ENCODE measurements around the gene ZBTB7A.

ZBTB7A gene

DNA sequence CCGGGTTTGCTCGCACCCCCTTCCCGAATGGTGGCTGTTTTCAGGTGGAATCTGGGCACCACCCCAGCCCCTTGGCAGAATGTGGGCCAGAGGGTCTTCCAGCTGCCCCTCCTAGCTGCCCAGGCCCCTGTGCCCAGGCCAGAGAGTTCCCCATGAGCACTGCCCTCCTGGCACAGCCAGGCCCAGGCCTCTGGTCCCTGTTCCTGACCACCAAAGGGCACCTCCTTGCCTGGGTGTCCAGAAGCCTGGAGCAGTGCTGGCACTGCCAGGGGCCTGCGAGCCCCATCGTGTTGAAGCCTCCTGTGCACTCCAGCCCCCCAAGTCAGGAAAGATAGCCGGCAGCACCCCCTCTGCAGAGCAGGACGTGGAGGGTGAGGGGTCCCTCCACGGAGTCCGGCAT, 35.7 kb downstream of the ZBTB7A start:
- no peak overlapping the region for H3K27ac ChIP-seq (ENCODE audit: poor library complexity, severe bottlenecking)
- H3K27me3 ChIP-seq (ENCODE audit: insufficient read depth, poor library complexity, severe bottlenecking), result no peaks in the 10 kb centered on the region
- ATAC-seq (ENCODE audit: low read depth) (no peak; the same call in 2 of the 3 replicates), DNase-seq (ENCODE audit: low spot score) (no peak)
- H3K4me3 ChIP-seq (ENCODE audit: severe bottlenecking), result no peak overlapping the region
- H3K9me3 ChIP-seq (ENCODE audit: severe bottlenecking), result no peaks in the 10 kb centered on the region
- H3K4me1 ChIP-seq (ENCODE audit: insufficient read depth, poor library complexity, severe bottlenecking), result no peaks in the 10 kb centered on the region
- TF ChIP-seq, protein P1, sequence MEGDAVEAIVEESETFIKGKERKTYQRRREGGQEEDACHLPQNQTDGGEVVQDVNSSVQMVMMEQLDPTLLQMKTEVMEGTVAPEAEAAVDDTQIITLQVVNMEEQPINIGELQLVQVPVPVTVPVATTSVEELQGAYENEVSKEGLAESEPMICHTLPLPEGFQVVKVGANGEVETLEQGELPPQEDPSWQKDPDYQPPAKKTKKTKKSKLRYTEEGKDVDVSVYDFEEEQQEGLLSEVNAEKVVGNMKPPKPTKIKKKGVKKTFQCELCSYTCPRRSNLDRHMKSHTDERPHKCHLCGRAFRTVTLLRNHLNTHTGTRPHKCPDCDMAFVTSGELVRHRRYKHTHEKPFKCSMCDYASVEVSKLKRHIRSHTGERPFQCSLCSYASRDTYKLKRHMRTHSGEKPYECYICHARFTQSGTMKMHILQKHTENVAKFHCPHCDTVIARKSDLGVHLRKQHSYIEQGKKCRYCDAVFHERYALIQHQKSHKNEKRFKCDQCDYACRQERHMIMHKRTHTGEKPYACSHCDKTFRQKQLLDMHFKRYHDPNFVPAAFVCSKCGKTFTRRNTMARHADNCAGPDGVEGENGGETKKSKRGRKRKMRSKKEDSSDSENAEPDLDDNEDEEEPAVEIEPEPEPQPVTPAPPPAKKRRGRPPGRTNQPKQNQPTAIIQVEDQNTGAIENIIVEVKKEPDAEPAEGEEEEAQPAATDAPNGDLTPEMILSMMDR (IDR thresholded peaks at IDR 0.05; ENCODE audit: poor library complexity, severe bottlenecking), result no peak
- 0 out of 2 replicates have a peak, but pooled peaks cover 6% of the 10 kb centered on the region for H3K36me3 ChIP-seq (ENCODE audit: low read depth)

DNA sequence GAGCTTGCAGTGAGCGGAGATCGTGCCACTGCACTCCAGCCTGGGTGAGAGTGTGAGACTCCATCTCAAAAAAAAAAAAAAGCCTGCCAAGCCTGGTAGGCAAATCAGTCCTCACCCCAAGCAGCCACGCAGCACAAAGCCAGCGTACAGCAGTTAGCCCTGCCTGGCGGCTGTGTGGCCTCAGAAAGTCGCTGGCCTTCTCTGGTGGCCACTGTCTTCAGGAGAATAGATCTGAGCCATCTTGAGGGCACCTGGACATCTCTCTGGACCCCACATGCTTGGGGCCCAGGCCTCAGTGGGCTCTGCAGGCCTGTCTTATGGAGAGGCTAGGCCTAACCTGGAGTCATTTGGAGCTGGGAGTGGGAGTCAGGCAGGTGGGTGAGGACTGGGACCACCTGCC, 36.1 kb downstream of the ZBTB7A start:
- Histone ChIP-seq H3K27me3 (ENCODE audit: insufficient read depth, poor library complexity, severe bottlenecking) (no peaks in the 10 kb centered on the region), H3K36me3 (ENCODE audit: low read depth) (0 out of 2 replicates have a peak, but pooled peaks cover 6% of the 10 kb centered on the region), H3K27ac (ENCODE audit: poor library complexity, severe bottlenecking) (no peak overlapping the region), H3K4me3 (ENCODE audit: severe bottlenecking) (no peak overlapping the region), H3K9me3 (ENCODE audit: severe bottlenecking) (no peaks in the 10 kb centered on the region), H3K4me1 (ENCODE audit: insufficient read depth, poor library complexity, severe bottlenecking) (no peaks in the 10 kb centered on the region)
- no peak for DNase-seq (ENCODE audit: low spot score)
- TF ChIP-seq, protein P1 (IDR thresholded peaks at IDR 0.05; ENCODE audit: poor library complexity, severe bottlenecking), result no peak
- no peak for ATAC-seq (ENCODE audit: low read depth)

DNA sequence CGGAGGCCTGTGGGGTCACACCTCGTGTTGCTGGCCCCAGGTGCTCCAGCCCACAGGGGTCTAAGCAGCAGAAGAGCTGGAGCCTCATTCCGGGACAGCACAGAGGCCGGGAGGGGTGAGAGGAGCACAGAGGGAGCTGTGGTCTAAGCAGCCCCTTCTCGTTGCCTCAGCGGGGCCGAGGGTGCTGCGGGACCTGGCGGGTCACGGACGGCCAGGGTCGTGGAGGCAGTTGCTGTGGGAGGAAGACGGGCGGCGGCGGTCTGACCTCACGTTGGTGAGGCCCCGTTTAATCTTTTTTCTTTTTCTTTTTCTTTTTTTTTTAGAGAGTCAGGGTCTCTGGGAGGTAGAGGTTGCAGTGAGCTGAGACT, 37.5 kb downstream of the ZBTB7A start:
- no peaks in the 10 kb centered on the region for H3K9me3 ChIP-seq (ENCODE audit: severe bottlenecking)
- no peak overlapping the region for H3K4me3 ChIP-seq (ENCODE audit: severe bottlenecking)
- 0 out of 2 replicates have a peak, but pooled peaks cover 6% of the 10 kb centered on the region for H3K36me3 ChIP-seq (ENCODE audit: low read depth)
- no peaks in the 10 kb centered on the region for H3K27me3 ChIP-seq (ENCODE audit: insufficient read depth, poor library complexity, severe bottlenecking)
- H3K4me1 ChIP-seq (ENCODE audit: insufficient read depth, poor library complexity, severe bottlenecking), result no peaks in the 10 kb centered on the region
- no peak overlapping the region for H3K27ac ChIP-seq (ENCODE audit: poor library complexity, severe bottlenecking)
- no peak for DNase-seq (ENCODE audit: low spot score)
- TF ChIP-seq, protein P1 (IDR thresholded peaks at IDR 0.05; ENCODE audit: poor library complexity, severe bottlenecking), result no peak
- ATAC-seq (ENCODE audit: low read depth), result no peak

DNA sequence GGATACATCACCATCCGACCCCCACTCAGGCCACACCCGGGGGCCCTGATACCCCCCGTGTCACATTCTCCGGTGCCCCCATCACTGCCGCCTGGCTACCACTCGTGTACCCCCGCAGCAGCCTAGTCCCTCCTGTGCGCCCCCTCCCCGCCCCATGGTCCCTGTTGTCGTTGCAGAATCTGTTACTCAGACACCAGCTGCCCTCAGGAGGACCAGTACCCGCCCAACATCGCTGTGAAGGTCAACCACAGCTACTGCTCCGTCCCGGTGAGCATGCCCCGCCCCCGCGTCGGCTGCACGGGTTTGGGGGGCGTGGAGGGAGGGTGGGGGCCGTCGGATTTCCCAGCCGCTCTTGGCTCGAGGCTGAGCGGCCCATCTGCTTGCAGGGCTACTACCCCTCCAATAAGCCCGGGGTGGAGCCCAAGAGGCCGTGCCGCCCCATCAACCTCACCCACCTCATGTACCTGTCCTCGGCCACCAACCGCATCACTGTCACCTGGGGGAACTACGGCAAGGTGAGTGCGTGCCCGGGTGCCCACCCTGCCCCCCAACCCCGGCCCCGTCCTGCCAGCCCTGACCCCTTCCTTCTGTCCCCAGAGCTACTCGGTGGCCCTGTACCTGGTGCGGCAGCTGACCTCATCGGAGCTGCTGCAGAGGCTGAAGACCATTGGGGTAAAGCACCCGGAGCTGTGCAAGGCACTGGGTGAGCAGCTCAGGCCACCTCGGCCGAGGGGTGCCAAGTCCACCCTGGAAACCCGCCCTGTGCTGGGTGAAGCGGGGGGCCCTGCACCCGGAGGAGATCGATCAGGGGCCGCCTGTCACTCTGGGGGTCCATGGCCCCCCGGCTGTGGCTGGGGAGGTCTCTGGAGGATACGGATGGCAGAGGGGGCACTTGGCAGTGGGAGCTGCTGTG, 38.1 kb downstream of the ZBTB7A start:
- no peaks in the 10 kb centered on the region for H3K27me3 ChIP-seq (ENCODE audit: insufficient read depth, poor library complexity, severe bottlenecking)
- no peak overlapping the region for H3K4me3 ChIP-seq (ENCODE audit: severe bottlenecking)
- 0 out of 2 replicates have a peak, but pooled peaks cover 6% of the 10 kb centered on the region for H3K36me3 ChIP-seq (ENCODE audit: low read depth)
- DNase-seq (ENCODE audit: low spot score) (no peak), ATAC-seq (ENCODE audit: low read depth) (no peak)
- H3K9me3 ChIP-seq (ENCODE audit: severe bottlenecking), result no peaks in the 10 kb centered on the region
- no peaks in the 10 kb centered on the region for H3K4me1 ChIP-seq (ENCODE audit: insufficient read depth, poor library complexity, severe bottlenecking)
- no peak overlapping the region for H3K27ac ChIP-seq (ENCODE audit: poor library complexity, severe bottlenecking)
- TF ChIP-seq, protein P1 (IDR thresholded peaks at IDR 0.05; ENCODE audit: poor library complexity, severe bottlenecking), result no peak

DNA sequence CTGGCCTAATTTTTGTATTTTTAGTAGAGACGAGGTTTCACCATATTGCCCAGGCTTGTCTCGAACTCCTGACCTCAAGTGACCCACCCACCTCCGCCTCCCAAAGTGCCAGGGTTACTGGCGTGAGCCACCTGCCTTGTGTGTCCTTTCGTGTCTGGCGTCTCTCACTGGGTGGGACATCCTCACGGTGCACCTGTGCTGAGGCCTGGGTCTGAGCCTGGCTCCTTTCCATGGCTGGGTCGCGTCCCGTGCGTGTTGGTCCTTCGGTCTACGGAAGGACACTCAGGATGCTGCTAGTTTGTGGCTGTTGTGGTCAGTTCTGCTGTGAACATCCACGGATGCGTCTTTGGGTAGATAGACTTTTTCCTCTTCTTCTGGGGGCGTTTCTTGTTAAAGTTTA, 39.6 kb downstream of the ZBTB7A start:
- 0 out of 2 replicates have a peak, but pooled peaks cover 6% of the 10 kb centered on the region for H3K36me3 ChIP-seq (ENCODE audit: low read depth)
- no peaks in the 10 kb centered on the region for H3K9me3 ChIP-seq (ENCODE audit: severe bottlenecking)
- H3K27me3 ChIP-seq (ENCODE audit: insufficient read depth, poor library complexity, severe bottlenecking), result no peaks in the 10 kb centered on the region
- H3K4me1 ChIP-seq (ENCODE audit: insufficient read depth, poor library complexity, severe bottlenecking), result no peaks in the 10 kb centered on the region
- H3K27ac ChIP-seq (ENCODE audit: poor library complexity, severe bottlenecking), result no peak overlapping the region
- ATAC-seq (ENCODE audit: low read depth), result no peak
- TF ChIP-seq, protein P1 (IDR thresholded peaks at IDR 0.05; ENCODE audit: poor library complexity, severe bottlenecking), result no peak
- DNase-seq (ENCODE audit: low spot score), result peak; percentile 38
- H3K4me3 ChIP-seq (ENCODE audit: severe bottlenecking), result no peak overlapping the region

Data from RWPE2 (cell line).